GM21786 (cell line): Measurements from ENCODE around the gene TMEM139.
"Not testable (repeated sequence)": the region's sequence is repeated elsewhere in the genome, so short reads cannot be mapped to it uniquely, and the experiment has no call there.

Source experiments
- ATAC-seq: cut with Tn5 transposase; IDR thresholded peaks from one replicate; pipeline ENCODE4 v1.9.1; 2021; ENCODE audit not compliant: unreplicated experiment

Gene TMEM139

GRCh38 chr7:143258831-143259230, 25.9 kb upstream of the TMEM139 start:
- ATAC-seq, result peak; percentile 23

- no peak for ATAC-seq
These were observed 25.0 kb upstream of the TMEM139 start for GRCh38 chr7:143259765-143260164.

GRCh38 chr7:143261901-143262300, 22.9 kb upstream of the TMEM139 start:
- no peak for ATAC-seq

GRCh38 chr7:143263266-143264195, 21.2 kb upstream of the TMEM139 start, which contains the start of gene GSTK1:
GSTK1 (plus strand) TSS chr7:143263441; CDS start chr7:143263514, 73 bp downstream.
- peak; percentile 99 for ATAC-seq

GRCh38 chr7:143264196-143264568, 20.6 kb upstream of the TMEM139 start:
- ATAC-seq, result not testable (repeated sequence)

- no peak for ATAC-seq
These were observed 19.6 kb upstream of the TMEM139 start for GRCh38 chr7:143265017-143265693.

- ATAC-seq, result no peak
These were observed 15.5 kb upstream of the TMEM139 start for GRCh38 chr7:143269251-143269650.

GRCh38 chr7:143271240-143271639, 13.5 kb upstream of the TMEM139 start:
- no peak for ATAC-seq

GRCh38 chr7:143272871-143273270, 11.9 kb upstream of the TMEM139 start:
- ATAC-seq, result no peak

- ATAC-seq, result no peak
These were observed 5.3 kb upstream of the TMEM139 start for GRCh38 chr7:143279186-143280098.

GRCh38 chr7:143280160-143280559, 4.6 kb upstream of the TMEM139 start:
- no peak for ATAC-seq

GRCh38 chr7:143280566-143280965, 4.2 kb upstream of the TMEM139 start:
- no peak for ATAC-seq

- no peak for ATAC-seq
These were observed 3.2 kb upstream of the TMEM139 start for GRCh38 chr7:143281529-143281928.

GRCh38 chr7:143282124-143282523, 2.6 kb upstream of the TMEM139 start:
- ATAC-seq, result no peak

- no peak for ATAC-seq
These were observed 1.4 kb upstream of the TMEM139 start for GRCh38 chr7:143283381-143283780.

GRCh38 chr7:143285470-143285778, 666 bp downstream of the TMEM139 start:
- no peak for ATAC-seq

GRCh38 chr7:143285806-143286521, 1.2 kb downstream of the TMEM139 start:
- ATAC-seq, result no peak

- ATAC-seq, result no peak
These were observed 1.7 kb downstream of the TMEM139 start for GRCh38 chr7:143286522-143286890.

GRCh38 chr7:143287339-143287934, 2.7 kb downstream of the TMEM139 start:
- no peak for ATAC-seq
